Lower leg skin (tissue), 3 donors: Measurements from ENCODE around the gene SLC35D1.

Experiments used
- POLR2A ChIP-seq, 2 donors: fragments of 450-650 bp; IDR thresholded peaks; one replicate each; pipeline ENCODE4 v1.6.1; 2016 to 2017; ENCODE audit warnings: antibody characterized with exemption in 2 of 2, mild to moderate bottlenecking in 1 of 2, moderate library complexity in 1 of 2
- TF ChIP-seq, protein P1 (sequence below), 3 donors: fragments of 450-650 bp; IDR thresholded peaks; one replicate each; pipeline ENCODE4 v1.5.1; 2016; ENCODE audit warnings: antibody characterized with exemption in 3 of 3, mild to moderate bottlenecking in 3 of 3, moderate library complexity in 2 of 3

DNA sequence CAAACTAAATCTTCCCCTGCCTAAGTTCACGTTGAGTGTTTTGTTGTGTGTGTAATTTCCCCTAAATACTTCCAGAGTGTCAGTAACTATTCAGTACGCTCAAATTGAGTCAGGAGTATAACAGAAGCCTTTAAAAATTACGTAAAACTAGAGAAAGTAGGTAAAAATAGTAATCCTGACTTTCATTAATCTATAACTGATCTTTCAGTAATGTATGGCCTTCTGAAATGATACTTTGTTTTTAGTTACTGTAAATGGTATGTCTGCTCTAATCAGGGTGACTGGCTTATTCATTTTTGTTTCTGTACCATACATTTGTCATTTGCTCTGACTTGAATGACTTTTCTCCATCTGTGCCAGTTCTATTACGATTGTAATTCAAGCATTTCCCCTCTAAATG lies 99.7 kb downstream of the SLC35D1 start:
- TF ChIP-seq, protein P1, sequence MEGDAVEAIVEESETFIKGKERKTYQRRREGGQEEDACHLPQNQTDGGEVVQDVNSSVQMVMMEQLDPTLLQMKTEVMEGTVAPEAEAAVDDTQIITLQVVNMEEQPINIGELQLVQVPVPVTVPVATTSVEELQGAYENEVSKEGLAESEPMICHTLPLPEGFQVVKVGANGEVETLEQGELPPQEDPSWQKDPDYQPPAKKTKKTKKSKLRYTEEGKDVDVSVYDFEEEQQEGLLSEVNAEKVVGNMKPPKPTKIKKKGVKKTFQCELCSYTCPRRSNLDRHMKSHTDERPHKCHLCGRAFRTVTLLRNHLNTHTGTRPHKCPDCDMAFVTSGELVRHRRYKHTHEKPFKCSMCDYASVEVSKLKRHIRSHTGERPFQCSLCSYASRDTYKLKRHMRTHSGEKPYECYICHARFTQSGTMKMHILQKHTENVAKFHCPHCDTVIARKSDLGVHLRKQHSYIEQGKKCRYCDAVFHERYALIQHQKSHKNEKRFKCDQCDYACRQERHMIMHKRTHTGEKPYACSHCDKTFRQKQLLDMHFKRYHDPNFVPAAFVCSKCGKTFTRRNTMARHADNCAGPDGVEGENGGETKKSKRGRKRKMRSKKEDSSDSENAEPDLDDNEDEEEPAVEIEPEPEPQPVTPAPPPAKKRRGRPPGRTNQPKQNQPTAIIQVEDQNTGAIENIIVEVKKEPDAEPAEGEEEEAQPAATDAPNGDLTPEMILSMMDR (IDR thresholded peaks at IDR 0.05): no peak
- TF ChIP-seq POLR2A (IDR thresholded peaks at IDR 0.05): no peak
